ENCODE results near the gene BBS1.

The BBS1 gene

DNA sequence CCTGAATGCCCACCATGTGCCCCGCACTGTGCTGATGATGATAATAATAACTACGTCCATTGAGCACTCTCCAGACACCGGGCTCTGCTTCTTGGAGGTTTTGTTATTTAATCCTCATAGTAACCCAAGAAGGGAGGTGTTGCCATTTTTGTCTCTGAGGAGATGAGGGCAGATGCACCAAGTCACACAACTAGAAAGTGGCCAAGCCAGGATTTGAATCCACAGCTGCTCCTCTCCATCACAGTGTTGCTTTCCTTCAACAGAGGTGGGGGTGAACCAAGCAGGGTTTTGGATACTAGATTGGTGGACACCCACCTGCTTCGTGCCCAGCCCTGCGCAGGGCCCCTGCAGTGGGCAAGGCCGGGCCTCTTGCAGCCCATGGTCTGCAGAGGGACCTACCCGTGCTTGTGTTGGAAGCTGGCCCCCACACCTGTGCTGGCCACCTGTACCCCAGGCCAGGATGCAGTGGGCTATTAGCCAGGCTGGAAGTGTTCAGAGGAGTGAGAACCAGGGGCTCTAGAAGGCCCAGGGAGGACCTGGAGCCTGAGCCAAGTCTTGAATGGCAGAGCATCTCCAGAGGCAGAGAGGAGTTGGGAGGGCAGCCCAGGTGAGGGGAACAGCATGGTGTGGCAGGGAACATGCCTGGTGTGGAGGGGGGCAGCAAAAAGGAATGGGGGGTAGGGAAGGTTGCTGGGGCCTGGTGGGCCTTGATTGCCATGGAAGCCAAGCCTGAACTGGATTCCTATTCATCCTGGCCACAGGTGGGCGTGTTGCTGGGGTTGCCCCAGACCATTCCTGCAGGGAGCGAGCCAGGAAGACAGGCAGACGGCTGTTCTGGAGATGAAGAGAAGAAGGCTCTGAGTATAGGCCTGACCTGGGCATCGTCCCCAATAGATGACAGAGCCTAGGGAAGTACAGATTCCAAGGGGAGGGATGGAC lies 32.9 kb upstream of the BBS1 start:
- no peak for DNase-seq

DNA sequence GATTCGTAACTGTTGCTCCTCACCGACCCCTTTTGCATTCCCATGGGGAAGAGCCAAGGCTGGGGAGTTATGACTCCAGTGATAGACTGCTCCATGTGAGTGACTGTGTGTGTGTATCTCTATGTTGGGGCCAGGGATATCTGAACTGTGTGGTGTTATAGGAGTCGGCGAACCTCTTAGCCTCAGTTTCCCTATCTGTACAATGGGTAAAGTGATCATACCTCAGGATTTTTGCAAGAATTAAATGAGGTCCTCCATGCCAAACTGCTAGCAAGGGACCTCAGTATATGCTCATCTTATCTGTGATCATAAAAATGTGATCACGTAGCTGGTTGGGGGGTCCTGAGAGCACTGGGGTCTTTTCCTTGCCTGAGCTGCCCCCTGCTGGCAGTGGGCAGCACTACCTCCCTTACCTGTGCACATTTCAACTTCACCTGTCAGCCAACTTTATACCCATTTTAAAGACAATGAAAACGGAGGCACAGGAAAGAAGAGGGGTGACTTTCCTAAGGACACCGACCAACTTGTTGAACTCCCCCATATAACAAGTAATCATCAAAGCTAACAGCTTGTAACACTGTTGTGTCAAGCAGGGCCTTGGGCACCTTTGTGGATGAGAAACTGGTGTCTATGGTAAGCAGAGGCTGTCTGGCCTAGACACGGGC lies 31.6 kb upstream of the BBS1 start:
- no peak for DNase-seq

DNA sequence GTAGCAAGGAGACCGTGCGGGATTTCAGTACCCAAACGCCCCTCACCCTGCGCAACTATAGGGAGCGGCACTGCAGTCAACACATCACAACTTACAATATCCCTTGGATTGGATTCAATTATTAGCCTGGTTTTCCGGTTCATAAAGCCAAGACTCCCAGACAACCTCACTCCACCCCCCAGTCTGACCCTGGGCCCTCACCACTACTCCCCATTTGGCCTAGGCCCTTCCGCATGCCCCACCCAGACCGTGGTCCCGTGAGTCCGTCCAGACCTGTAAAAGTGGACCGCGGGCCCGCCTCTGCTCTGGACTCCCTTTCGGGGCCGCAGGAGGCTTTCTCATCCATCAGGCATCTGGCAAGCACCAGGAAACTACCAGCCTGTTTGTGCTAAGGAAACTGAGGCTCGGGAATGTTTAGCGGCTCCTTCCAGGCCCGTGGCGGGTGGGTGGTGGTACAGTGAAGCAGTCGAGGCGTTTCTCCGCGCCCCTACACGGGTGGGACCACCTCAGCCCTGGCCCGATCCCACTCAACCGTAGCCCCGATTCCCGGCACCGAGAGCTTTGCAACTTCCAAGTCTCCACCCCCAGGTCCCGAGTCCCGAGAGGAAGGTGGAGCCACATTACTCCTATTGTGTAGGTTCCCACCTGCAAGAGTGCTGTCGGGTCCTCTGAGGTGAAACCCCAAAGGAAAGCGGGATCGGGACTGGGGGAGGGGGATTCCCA lies 30.9 kb upstream of the BBS1 start:
- DNase-seq = peak; percentile 25

DNA sequence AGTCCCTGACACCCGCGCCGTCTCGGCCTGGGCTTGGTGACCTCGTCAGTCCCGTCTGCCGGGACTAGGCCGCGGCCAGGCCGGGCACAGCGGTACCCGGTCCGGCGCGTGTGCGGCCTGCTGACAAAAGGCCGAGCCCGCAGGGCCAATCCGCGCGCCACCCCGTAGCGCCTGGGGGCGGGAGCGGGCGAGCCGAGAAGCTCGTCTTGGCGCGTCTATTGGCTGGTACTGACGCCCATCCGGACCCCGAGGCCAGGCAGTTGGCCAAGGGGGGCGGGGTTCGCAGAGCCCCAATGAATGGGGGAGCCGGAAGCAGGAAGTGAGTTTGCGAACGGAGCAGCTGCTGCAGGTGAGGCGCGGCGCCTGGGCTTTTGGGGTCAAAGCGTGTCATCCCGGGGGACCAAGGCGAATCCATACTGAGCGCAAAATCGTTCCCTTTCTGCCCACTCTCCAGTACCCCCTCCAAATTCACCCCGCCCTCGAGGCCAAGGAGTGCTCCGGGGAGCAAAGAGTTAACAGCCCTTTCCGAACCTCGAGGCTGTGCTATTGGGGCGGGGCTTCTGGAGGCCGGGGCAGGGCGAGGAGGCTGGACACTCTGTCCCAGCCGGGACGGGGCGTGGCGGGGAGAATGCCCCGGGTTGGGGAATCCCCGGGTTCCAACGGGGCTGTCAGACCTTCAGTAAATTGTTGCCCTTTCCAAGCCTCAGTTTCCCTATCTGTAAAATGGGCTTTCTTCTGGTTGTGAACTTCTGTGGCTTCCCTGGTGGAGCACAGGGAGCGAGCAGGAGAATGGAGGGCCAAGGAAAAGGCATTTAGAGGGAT lies 30.1 kb upstream of the BBS1 start, which contains the start of gene DPP3:
DPP3 (plus strand) TSS at position 318 of the 822 bp plus-strand sequence. CDS start 1,767 bp downstream, outside the sequence.
- peak; percentile 99 for DNase-seq

DNA sequence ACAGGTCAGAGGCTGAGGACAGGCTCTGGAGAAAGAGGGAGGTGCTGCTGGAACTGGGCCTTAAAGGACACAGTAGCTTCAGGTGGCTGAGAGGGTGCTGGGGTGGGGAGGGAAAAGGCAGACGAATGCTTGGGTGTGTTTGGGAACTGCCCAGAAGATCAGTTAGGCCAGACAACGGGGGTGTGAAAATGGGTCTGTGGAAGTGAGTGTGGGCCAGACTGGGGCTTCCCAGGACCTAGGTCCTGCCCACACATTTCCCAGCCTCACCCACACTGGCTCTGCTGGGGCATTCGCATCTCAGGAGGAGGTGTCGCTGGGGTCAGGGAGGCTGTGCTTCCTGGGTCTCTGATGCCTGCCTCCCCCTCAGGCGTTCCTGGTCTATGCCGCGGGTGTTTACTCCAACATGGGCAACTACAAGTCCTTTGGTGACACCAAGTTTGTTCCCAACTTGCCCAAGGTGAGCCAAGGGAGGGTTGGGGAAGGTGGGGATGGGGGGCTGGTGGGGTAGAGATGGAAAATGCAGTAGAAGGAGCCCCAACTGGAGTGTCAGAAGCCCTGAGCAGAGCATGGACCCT lies 25.5 kb upstream of the BBS1 start:
- DNase-seq = no peak

DNA sequence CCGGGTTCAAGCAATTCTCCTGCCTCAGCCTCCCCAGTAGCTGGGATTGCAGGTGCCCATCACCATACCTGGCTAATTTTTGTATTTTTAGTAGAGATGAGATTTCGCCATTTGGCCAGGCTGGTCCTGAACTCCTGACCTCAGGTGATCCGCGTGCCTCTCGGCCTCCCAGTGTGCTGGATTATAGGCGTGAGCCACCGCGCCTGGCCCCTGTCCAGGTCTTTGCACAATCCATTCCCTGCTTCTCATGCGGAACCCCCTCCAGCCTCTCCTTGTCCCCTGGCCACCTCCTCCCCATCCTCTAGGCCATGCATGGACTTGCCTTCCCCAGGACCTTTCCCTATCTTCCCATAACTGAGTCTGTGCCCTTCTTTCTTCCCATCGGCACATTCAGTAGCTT lies 21.5 kb upstream of the BBS1 start:
- DNase-seq = no peak

DNA sequence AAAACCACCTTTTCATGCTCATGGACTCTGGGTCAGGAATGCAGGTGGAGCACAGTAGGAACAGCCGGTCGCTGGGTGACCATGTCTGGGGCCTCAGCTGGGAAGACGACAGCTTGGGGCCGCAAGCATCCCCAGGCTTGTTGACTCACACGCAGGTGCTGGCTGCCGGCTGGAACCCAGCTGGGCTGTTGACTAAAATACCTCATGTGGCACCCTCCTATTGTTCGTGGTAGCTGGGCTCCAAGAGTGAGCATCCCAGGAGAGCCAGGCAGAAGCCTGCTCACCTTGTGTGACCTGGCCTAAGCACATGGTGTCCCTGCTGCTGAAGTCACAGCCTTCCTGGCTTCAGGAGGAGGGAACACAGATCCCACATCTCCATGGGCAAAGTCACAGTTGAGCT lies 20.8 kb upstream of the BBS1 start:
- no peak for DNase-seq

DNA sequence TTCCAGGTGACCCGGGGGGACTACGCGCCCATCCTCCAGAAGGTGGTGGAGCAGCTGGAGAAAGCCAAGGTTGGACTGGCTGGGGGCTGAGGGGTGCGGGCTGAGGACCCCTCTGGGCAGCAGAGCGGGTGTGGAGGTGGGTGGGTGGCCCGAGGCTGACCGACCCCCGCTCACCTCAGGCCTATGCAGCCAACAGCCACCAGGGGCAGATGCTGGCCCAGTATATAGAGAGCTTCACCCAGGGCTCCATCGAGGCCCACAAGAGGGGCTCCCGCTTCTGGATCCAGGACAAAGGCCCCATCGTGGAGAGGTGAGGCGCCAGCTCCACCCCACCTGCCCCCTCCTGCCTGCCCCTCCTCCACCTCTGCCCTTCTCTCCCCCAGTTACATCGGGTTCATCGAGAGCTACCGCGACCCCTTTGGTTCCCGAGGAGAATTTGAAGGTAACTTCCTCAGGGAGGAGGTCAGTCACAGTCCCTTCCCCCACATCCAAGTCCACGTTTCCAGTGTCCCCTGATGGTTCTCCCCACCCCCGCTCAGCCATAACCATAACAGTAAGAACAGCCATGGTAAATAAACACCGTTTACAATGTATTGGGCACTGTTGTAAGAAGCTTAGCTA lies 19.0 kb upstream of the BBS1 start:
- DNase-seq = no peak

DNA sequence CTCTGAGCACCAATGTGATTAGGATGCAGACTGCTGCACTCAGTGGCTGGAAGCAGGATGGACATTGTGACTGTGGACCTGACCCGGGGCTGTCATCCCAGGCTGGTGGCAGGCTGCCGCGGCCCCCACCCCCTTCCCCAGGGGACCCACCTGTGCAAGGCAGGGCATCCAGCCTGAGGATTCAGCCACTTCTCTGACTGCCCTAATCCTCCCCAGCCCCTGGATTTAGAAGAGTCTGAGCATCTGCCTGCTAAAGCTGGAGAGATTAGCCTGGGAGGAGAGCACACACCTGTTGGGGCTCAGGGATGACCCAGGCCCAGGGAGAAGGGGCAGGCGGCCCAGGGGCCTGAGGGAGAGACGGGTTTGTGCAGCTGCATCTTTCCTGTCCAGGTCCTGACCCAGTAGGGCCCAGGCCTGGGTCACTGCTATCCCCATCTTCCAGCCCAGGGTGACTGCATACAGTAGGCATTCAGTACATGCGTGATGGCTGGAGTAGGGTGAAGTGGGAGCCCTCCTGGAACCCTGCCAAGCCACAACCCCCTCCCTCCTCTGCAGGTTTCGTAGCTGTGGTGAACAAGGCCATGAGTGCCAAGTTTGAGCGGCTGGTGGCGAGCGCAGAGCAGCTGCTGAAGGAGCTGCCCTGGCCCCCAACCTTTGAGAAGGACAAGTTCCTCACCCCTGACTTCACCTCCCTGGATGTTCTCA lies 18.1 kb upstream of the BBS1 start:
- no peak for DNase-seq

DNA sequence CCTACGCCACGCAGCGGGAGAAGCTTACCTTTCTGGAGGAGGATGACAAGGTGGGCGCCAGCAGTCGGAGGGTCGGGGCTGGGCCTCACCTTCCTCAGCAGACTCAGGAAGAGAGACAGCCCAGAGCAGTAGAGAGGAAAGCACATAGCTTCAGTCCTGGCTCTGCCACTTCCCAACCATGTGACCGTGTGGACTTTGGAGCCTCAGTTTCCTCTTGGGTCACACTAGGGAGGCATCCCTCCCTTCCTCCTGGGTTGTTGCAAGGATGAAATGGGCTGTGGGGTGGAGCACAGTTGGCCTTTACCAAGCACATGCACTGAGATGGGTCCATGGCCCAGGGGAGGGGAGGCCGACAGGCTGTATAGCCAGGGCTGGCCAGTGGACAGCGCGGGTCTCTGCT lies 17.3 kb upstream of the BBS1 start:
- DNase-seq = no peak

DNA sequence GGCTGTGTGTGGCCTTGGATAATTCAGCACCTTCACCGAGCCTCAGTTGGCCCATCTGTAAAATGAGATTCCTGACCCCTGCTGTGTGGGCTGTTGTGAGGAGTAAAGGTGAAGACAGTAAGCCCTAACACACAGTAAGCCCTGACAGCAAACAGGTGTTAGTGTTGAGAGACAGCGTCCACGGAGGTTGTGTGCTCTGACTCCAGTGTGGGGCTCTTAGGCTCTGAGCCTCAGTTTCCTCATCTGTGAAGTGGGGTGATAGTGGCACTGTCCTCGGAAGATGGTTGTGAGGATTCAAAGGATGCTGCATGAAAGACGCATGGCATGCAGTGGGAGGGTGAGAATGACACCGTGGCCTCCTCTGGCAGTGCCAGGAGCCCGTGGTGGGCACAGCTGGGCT lies 16.0 kb upstream of the BBS1 start:
- DNase-seq = no peak

DNA sequence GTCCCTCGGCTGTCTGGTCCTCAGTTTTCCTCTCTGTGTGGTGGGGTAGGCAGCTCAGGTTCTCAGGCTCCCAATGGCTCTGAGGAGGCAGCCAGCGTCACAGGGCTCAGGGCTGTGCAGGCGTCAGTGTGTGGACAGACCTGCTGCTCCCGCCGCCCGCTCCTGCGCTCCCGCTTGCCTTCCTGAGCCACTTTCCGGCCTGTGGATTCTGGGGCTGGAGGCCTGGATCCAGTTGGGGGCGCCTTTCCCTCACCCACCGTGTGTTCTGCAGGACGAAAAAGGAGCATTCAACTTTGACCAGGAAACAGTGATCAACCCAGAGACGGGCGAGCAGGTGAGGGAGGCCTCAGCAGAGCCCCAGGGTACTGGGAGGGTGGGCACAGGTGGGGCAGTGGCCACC lies 15.5 kb upstream of the BBS1 start:
- DNase-seq = no peak

DNA sequence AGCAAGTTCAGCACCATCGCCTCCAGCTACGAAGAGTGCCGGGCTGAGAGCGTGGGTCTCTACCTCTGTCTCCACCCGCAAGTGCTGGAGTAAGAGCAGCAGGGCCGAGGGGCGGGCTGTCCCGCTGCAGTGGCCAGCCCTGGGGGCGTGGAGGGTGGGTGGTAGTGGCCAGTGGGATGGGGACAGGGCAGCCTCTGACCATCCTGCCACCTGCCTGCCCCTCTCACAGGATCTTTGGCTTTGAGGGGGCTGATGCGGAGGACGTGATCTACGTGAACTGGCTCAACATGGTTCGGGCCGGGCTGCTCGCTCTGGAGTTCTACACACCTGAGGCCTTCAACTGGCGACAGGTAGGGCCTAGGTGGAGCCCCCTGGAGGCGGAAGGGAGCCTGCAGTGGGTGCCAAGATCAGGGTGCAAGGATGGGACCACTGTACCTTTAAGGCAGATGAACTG lies 15.0 kb upstream of the BBS1 start:
- DNase-seq = no peak

DNA sequence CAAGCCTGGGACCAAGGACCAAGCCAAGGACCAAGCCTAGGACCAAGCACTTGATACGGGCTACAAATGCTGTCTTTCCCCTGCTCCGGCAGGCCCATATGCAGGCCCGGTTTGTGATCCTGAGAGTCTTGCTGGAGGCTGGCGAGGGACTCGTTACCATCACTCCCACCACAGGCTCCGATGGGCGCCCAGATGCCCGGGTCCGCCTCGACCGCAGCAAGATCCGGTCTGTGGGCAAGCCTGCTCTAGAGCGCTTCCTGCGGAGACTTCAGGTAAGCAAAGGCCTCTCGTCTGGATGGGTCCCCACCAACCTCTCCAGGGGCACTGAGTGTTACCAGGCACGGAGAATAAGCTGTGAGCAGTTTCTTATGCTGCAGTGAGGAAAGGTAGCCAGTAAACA lies 13.2 kb upstream of the BBS1 start:
- DNase-seq = no peak

DNA sequence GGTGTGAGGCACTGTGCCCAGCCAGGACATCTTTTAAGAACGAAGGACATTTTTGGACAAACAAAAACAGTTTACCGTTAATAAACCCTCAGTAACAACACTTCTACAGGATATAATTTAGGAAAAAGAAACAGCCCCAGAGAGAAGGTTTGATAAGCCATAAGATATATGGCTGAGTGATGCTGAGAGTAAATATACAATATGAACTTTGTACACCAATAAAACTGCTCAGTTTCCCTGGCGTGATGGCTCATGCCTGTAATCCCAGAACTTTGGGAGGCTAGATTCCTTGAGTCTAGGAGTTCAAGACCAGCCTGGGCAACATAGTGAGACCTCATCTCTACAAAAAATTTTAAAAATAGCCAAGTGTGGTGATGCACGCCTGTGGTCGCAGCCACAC lies 11.9 kb upstream of the BBS1 start:
- DNase-seq = no peak

DNA sequence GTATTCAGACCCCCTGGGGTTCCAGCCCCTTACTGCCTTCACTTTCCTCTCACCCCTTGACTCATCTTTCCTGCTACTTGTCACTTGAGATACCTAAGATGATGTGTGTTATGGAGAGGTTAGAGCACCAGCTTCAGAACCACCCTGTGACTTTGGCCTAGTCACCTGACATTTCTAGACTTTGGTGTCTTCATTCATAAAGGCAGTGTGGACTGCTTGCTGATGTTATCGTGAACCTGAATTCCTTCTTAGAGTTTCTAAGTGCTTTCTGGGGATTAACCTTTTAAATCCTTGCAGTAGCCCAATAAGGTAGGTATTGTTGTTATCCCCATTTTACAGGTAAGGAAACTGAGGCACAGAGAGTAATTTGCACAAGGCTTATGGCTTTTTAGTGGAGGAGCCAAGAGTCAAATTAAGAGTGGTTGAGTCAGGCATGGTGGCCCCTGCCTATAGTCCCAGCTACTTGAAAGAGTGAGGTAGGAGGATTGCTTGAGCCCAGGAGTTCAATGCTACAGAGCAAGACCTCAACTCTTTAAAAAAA lies 5.1 kb upstream of the BBS1 start:
- no peak for DNase-seq

DNA sequence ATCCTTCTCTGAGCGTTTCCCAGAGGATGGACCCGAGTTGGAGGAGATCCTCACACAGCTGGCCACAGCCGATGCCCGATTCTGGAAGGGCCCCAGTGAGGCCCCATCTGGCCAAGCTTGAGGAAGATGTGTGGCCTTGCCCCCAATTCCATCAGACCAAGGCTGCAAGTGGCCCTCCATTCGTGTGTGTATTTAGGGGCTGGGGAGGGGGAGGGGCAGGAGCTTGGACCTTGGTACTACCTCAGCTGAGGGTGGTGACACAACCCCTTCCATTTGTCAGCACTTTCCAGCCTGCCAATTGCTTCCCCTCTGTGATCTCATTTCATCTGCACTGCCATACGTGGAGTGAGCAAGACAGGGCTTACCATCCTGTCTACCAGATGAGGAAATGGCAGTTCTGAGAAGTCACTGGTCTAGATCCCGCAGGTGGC lies 1.3 kb upstream of the BBS1 start:
- peak; percentile 35 for DNase-seq

DNA sequence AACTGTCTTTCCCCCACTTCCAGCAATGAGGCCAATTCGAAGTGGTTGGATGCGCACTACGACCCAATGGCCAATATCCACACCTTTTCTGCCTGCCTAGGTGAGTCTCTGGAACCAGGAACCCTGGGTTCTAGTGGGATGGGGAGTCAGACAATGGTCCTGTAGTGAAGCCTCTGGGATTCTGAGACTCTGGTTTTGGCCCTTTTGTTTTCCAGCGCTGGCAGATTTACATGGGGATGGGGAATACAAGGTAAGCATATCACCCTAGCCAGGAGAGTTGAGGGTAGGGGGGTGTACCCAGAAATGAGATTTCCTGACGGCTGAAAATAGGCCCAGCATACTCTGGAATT lies 530 bp downstream of the BBS1 start:
- no peak for DNase-seq

DNA sequence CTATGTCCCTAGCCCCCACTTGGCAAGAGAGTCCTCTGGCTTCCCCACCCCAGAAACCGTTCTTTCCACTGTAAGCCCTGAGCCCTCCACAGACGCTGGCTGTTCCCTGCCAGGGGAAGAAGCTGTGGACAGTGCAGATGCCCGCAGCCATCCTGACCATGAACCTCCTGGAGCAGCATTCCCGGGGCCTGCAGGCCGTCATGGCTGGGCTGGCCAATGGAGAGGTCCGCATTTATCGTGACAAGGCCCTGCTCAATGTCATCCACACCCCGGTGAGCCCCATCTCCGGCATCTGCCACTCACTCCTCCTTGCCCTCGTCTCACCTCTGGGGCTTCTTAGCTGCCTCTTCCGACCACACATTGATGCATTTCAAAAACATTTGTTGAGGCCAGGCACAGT lies 13.2 kb downstream of the BBS1 start:
- DNase-seq = no peak

DNA sequence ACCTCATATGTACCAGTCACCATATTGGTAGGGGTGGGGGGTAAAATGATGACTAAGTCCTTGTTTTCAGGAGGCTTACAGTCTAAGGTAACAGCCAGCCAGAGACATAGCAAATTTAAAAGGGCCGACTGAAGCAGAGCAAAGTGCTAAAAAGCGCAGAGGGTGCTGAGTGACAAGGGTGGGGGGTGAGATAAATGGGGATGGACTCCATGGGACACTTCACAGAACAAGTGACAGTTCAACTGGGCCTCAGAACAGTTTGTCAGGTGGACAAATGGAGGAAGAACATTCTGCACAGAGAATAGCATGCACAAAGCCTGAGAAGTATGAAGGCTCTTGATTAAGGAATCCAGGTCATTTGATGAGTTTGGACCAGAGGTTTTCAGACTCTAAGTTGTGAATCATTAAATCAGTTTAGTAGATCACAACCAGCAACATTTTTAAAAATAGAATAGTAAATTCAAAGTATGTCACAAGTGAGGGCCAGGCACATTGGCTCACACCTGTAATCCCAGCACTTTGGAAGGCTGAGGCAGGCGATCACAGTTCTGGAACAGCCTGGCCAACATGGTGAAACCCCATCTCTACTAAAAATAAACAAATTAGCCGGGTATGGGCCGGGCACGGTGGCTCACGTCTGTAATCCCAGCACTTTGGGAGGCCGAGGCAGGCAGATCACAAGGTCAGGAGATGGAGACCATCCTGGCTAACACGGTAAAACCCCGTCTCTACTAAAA lies 14.0 kb downstream of the BBS1 start:
- no peak for DNase-seq

Measured in suppressor macrophage treated with lipopolysaccharide for 4 hours (primary cell).